ENCODE results near the gene WNT4.

WNT4 gene

GRCh38 chr1:22111620-22112019 is 31.3 kb downstream of the WNT4 start:
- no peak overlapping the region for H3K27ac ChIP-seq (ENCODE audit: low read depth in 2 of 2, low read length in 2 of 2)
- H3K27me3 ChIP-seq (ENCODE audit: control insufficient read depth in 2 of 2, insufficient read depth in 2 of 2, low read length in 2 of 2), result no peaks in the 10 kb centered on the region
- no peak overlapping the region for H3K9ac ChIP-seq (ENCODE audit: low read depth in 1 of 2, low read length in 2 of 2)
- H3K9me3 ChIP-seq (ENCODE audit: control insufficient read depth in 2 of 2, low read length in 2 of 2), result no peaks in the 10 kb centered on the region
- H3K4me3 ChIP-seq (ENCODE audit: low read length in 2 of 2), result no peak overlapping the region
- H3K4me1 ChIP-seq (ENCODE audit: control insufficient read depth in 2 of 2, insufficient read depth in 2 of 2, low read length in 2 of 2), result peaks cover 0 to 7% of the 10 kb centered on the region in 2 donors
- H3K36me3 ChIP-seq (ENCODE audit: control insufficient read depth in 2 of 2, insufficient read depth in 2 of 2, low read length in 2 of 2), result peaks cover 7 to 43% of the 10 kb centered on the region in 2 donors

- Histone ChIP-seq H3K27me3 (ENCODE audit: control insufficient read depth in 2 of 2, insufficient read depth in 2 of 2, low read length in 2 of 2) (no peaks in the 10 kb centered on the region), H3K27ac (ENCODE audit: low read depth in 2 of 2, low read length in 2 of 2) (no peak overlapping the region), H3K4me3 (ENCODE audit: low read length in 2 of 2) (no peak overlapping the region), H3K9me3 (ENCODE audit: control insufficient read depth in 2 of 2, low read length in 2 of 2) (no peaks in the 10 kb centered on the region), H3K4me1 (ENCODE audit: control insufficient read depth in 2 of 2, insufficient read depth in 2 of 2, low read length in 2 of 2) (peaks cover 0 to 7% of the 10 kb centered on the region in 2 donors), H3K36me3 (ENCODE audit: control insufficient read depth in 2 of 2, insufficient read depth in 2 of 2, low read length in 2 of 2) (peaks cover 7 to 45% of the 10 kb centered on the region in 2 donors), H3K9ac (ENCODE audit: low read depth in 1 of 2, low read length in 2 of 2) (peak overlapping the region in 1 of 2 donors; percentile 28)
These were observed 31.8 kb downstream of the WNT4 start for GRCh38 chr1:22111115-22111514.

GRCh38 chr1:22110016-22110415 is 32.9 kb downstream of the WNT4 start:
- H3K27me3 ChIP-seq (ENCODE audit: control insufficient read depth in 2 of 2, insufficient read depth in 2 of 2, low read length in 2 of 2), result no peaks in the 10 kb centered on the region
- peaks cover 0 to 11% of the 10 kb centered on the region in 2 donors for H3K4me1 ChIP-seq (ENCODE audit: control insufficient read depth in 2 of 2, insufficient read depth in 2 of 2, low read length in 2 of 2)
- H3K27ac ChIP-seq (ENCODE audit: low read depth in 2 of 2, low read length in 2 of 2), result no peak overlapping the region
- H3K9ac ChIP-seq (ENCODE audit: low read depth in 1 of 2, low read length in 2 of 2), result no peak overlapping the region
- H3K9me3 ChIP-seq (ENCODE audit: control insufficient read depth in 2 of 2, low read length in 2 of 2), result no peaks in the 10 kb centered on the region
- H3K36me3 ChIP-seq (ENCODE audit: control insufficient read depth in 2 of 2, insufficient read depth in 2 of 2, low read length in 2 of 2), result peaks cover 7 to 48% of the 10 kb centered on the region in 2 donors
- H3K4me3 ChIP-seq (ENCODE audit: low read length in 2 of 2), result no peak overlapping the region

- Histone ChIP-seq H3K36me3 (ENCODE audit: control insufficient read depth in 2 of 2, insufficient read depth in 2 of 2, low read length in 2 of 2) (peaks cover 4 to 42% of the 10 kb centered on the region in 2 donors), H3K4me1 (ENCODE audit: control insufficient read depth in 2 of 2, insufficient read depth in 2 of 2, low read length in 2 of 2) (peaks cover 0 to 12% of the 10 kb centered on the region in 2 donors), H3K9me3 (ENCODE audit: control insufficient read depth in 2 of 2, low read length in 2 of 2) (no peaks in the 10 kb centered on the region), H3K27me3 (ENCODE audit: control insufficient read depth in 2 of 2, insufficient read depth in 2 of 2, low read length in 2 of 2) (no peaks in the 10 kb centered on the region), H3K27ac (ENCODE audit: low read depth in 2 of 2, low read length in 2 of 2) (peak overlapping the region in 1 of 2 donors; percentile 35), H3K4me3 (ENCODE audit: low read length in 2 of 2) (no peak overlapping the region), H3K9ac (ENCODE audit: low read depth in 1 of 2, low read length in 2 of 2) (no peak overlapping the region)
These were observed 34.4 kb downstream of the WNT4 start for GRCh38 chr1:22108339-22109105.

GRCh38 chr1:22107126-22107525 is 35.8 kb downstream of the WNT4 start:
- H3K9ac ChIP-seq (ENCODE audit: low read depth in 1 of 2, low read length in 2 of 2), result no peak overlapping the region
- H3K4me1 ChIP-seq (ENCODE audit: control insufficient read depth in 2 of 2, insufficient read depth in 2 of 2, low read length in 2 of 2), result peaks cover 0 to 12% of the 10 kb centered on the region in 2 donors
- no peak overlapping the region for H3K27ac ChIP-seq (ENCODE audit: low read depth in 2 of 2, low read length in 2 of 2)
- H3K36me3 ChIP-seq (ENCODE audit: control insufficient read depth in 2 of 2, insufficient read depth in 2 of 2, low read length in 2 of 2), result peaks cover 0 to 31% of the 10 kb centered on the region in 2 donors
- no peak overlapping the region for H3K4me3 ChIP-seq (ENCODE audit: low read length in 2 of 2)
- H3K9me3 ChIP-seq (ENCODE audit: control insufficient read depth in 2 of 2, low read length in 2 of 2), result no peaks in the 10 kb centered on the region
- H3K27me3 ChIP-seq (ENCODE audit: control insufficient read depth in 2 of 2, insufficient read depth in 2 of 2, low read length in 2 of 2), result no peaks in the 10 kb centered on the region

GRCh38 chr1:22105611-22106207 is 37.2 kb downstream of the WNT4 start:
- Histone ChIP-seq H3K27ac (ENCODE audit: low read depth in 2 of 2, low read length in 2 of 2) (no peak overlapping the region), H3K27me3 (ENCODE audit: control insufficient read depth in 2 of 2, insufficient read depth in 2 of 2, low read length in 2 of 2) (no peaks in the 10 kb centered on the region), H3K4me1 (ENCODE audit: control insufficient read depth in 2 of 2, insufficient read depth in 2 of 2, low read length in 2 of 2) (peaks cover 0 to 8% of the 10 kb centered on the region in 2 donors), H3K4me3 (ENCODE audit: low read length in 2 of 2) (no peak overlapping the region), H3K9ac (ENCODE audit: low read depth in 1 of 2, low read length in 2 of 2) (no peak overlapping the region), H3K9me3 (ENCODE audit: control insufficient read depth in 2 of 2, low read length in 2 of 2) (no peaks in the 10 kb centered on the region), H3K36me3 (ENCODE audit: control insufficient read depth in 2 of 2, insufficient read depth in 2 of 2, low read length in 2 of 2) (peaks cover 4 to 20% of the 10 kb centered on the region in 2 donors)

GRCh38 chr1:22104865-22105437 is 37.9 kb downstream of the WNT4 start:
- H3K27me3 ChIP-seq (ENCODE audit: control insufficient read depth in 2 of 2, insufficient read depth in 2 of 2, low read length in 2 of 2), result no peaks in the 10 kb centered on the region
- H3K4me1 ChIP-seq (ENCODE audit: control insufficient read depth in 2 of 2, insufficient read depth in 2 of 2, low read length in 2 of 2), result peaks cover 0 to 8% of the 10 kb centered on the region in 2 donors
- peaks cover 4 to 26% of the 10 kb centered on the region in 2 donors for H3K36me3 ChIP-seq (ENCODE audit: control insufficient read depth in 2 of 2, insufficient read depth in 2 of 2, low read length in 2 of 2)
- H3K4me3 ChIP-seq (ENCODE audit: low read length in 2 of 2), result no peak overlapping the region
- H3K27ac ChIP-seq (ENCODE audit: low read depth in 2 of 2, low read length in 2 of 2), result peak overlapping the region in 1 of 2 donors; percentile 9
- H3K9ac ChIP-seq (ENCODE audit: low read depth in 1 of 2, low read length in 2 of 2), result no peak overlapping the region
- no peaks in the 10 kb centered on the region for H3K9me3 ChIP-seq (ENCODE audit: control insufficient read depth in 2 of 2, low read length in 2 of 2)

- H3K4me1 ChIP-seq (ENCODE audit: control insufficient read depth in 2 of 2, insufficient read depth in 2 of 2, low read length in 2 of 2), result peaks cover 0 to 6% of the 10 kb centered on the region in 2 donors
- H3K9ac ChIP-seq (ENCODE audit: low read depth in 1 of 2, low read length in 2 of 2), result no peak overlapping the region
- H3K27me3 ChIP-seq (ENCODE audit: control insufficient read depth in 2 of 2, insufficient read depth in 2 of 2, low read length in 2 of 2), result no peaks in the 10 kb centered on the region
- no peak overlapping the region for H3K27ac ChIP-seq (ENCODE audit: low read depth in 2 of 2, low read length in 2 of 2)
- H3K9me3 ChIP-seq (ENCODE audit: control insufficient read depth in 2 of 2, low read length in 2 of 2), result no peaks in the 10 kb centered on the region
- no peak overlapping the region for H3K4me3 ChIP-seq (ENCODE audit: low read length in 2 of 2)
- peaks cover 4 to 30% of the 10 kb centered on the region in 2 donors for H3K36me3 ChIP-seq (ENCODE audit: control insufficient read depth in 2 of 2, insufficient read depth in 2 of 2, low read length in 2 of 2)
These were observed 38.8 kb downstream of the WNT4 start for GRCh38 chr1:22104094-22104493.

- Histone ChIP-seq H3K36me3 (ENCODE audit: control insufficient read depth in 2 of 2, insufficient read depth in 2 of 2, low read length in 2 of 2) (peaks cover 7 to 36% of the 10 kb centered on the region in 2 donors), H3K27ac (ENCODE audit: low read depth in 2 of 2, low read length in 2 of 2) (no peak overlapping the region)
These were observed 40.2 kb downstream of the WNT4 start for GRCh38 chr1:22102746-22103145.

GRCh38 chr1:22101995-22102394 is 40.9 kb downstream of the WNT4 start:
- H3K9ac ChIP-seq (ENCODE audit: low read depth in 1 of 2, low read length in 2 of 2), result no peak overlapping the region
- peaks cover 0 to 5% of the 10 kb centered on the region in 2 donors for H3K4me1 ChIP-seq (ENCODE audit: control insufficient read depth in 2 of 2, insufficient read depth in 2 of 2, low read length in 2 of 2)
- no peaks in the 10 kb centered on the region for H3K27me3 ChIP-seq (ENCODE audit: control insufficient read depth in 2 of 2, insufficient read depth in 2 of 2, low read length in 2 of 2)
- H3K27ac ChIP-seq (ENCODE audit: low read depth in 2 of 2, low read length in 2 of 2), result no peak overlapping the region
- H3K36me3 ChIP-seq (ENCODE audit: control insufficient read depth in 2 of 2, insufficient read depth in 2 of 2, low read length in 2 of 2), result peaks cover 11 to 43% of the 10 kb centered on the region in 2 donors
- no peaks in the 10 kb centered on the region for H3K9me3 ChIP-seq (ENCODE audit: control insufficient read depth in 2 of 2, low read length in 2 of 2)
- no peak overlapping the region for H3K4me3 ChIP-seq (ENCODE audit: low read length in 2 of 2)

More at GRCh38 chr1:22102746-22103145, 40.2 kb downstream of the WNT4 start:
- H3K4me3 ChIP-seq (ENCODE audit: low read length in 2 of 2), result no peak overlapping the region
- H3K9me3 ChIP-seq (ENCODE audit: control insufficient read depth in 2 of 2, low read length in 2 of 2), result no peaks in the 10 kb centered on the region
- no peak overlapping the region for H3K9ac ChIP-seq (ENCODE audit: low read depth in 1 of 2, low read length in 2 of 2)
- peaks cover 0 to 5% of the 10 kb centered on the region in 2 donors for H3K4me1 ChIP-seq (ENCODE audit: control insufficient read depth in 2 of 2, insufficient read depth in 2 of 2, low read length in 2 of 2)
- H3K27me3 ChIP-seq (ENCODE audit: control insufficient read depth in 2 of 2, insufficient read depth in 2 of 2, low read length in 2 of 2), result no peaks in the 10 kb centered on the region

All from mucosa of rectum (tissue), 2 donors.